OCI-LY3 (cell line): Measurements from ENCODE around the gene MGST3.
"Not testable (repeated sequence)": the region's sequence is repeated elsewhere in the genome, so short reads cannot be mapped to it uniquely, and the experiment has no call there.

Source experiments
- H2AFZ ChIP-seq: fragments of 200-600, 300-600 bp; shearing (Covaris generic); 2 replicates; pipeline ENCODE4 v1.6.0; 2014; ENCODE audit warnings: antibody characterized with exemption, low read depth, low read length
- H3K27ac ChIP-seq: fragments of 200-600, 300-600 bp; sonication (generic); 2 replicates; pipeline ENCODE4 v1.5.1; 2014; ENCODE audit warnings: mild to moderate bottlenecking, low read length, moderate library complexity, mixed read lengths
- H3K27me3 ChIP-seq: fragments of 200-600, 300-600 bp; sonication (generic); 2 replicates; pipeline ENCODE4 v1.6.1; 2014; ENCODE audit warnings: low read depth, low read length, mixed read lengths
- H3K36me3 ChIP-seq: fragments of 200-600, 300-600 bp; sonication (generic); replicated peaks from 2 replicates; pipeline ENCODE3; 2014; ENCODE audit warnings: low read depth, low read length, mixed read lengths
- H3K4me1 ChIP-seq: fragments of 300-600, 200-600 bp; sonication (generic); 2 replicates; pipeline ENCODE4 v1.6.1; 2014; ENCODE audit warnings: low read length, mixed read lengths
- H3K4me2 ChIP-seq: fragments of 200-600, 300-600 bp; sonication (generic); 2 replicates; pipeline ENCODE4 v1.6.1; 2014; ENCODE audit warnings: low read length, mixed read lengths
- H3K4me3 ChIP-seq: fragments of 300-600, 200-600 bp; sonication (generic); 2 replicates; pipeline ENCODE4 v1.5.1; 2014; ENCODE audit warnings: antibody characterized with exemption, mild to moderate bottlenecking, low read length, moderate library complexity
- H3K79me2 ChIP-seq: fragments of 300-600, 200-600 bp; shearing (Covaris generic); 2 replicates; pipeline ENCODE4 v1.6.1; 2014; ENCODE audit warnings: mild to moderate bottlenecking, low read length, mixed read lengths
- H3K9ac ChIP-seq: fragments of 300-600, 200-600 bp; shearing (Covaris generic); 2 replicates; pipeline ENCODE4 v1.6.0; 2014; ENCODE audit warnings: mild to moderate bottlenecking, low read length, moderate library complexity
- H3K9me3 ChIP-seq: fragments of 200-600, 300-600 bp; shearing (Covaris generic); 2 replicates; pipeline ENCODE4 v1.6.1; 2014; ENCODE audit warnings: low read length, mixed read lengths; ENCODE audit not compliant: insufficient read depth
- H4K20me1 ChIP-seq: fragments of 200-600, 300-600 bp; sonication (generic); 2 replicates; pipeline ENCODE4 v1.6.1; 2016; ENCODE audit warnings: low read length, mixed read lengths; ENCODE audit not compliant: insufficient read depth
- EZH2phosphoT487 ChIP-seq: fragments of 200-600 bp; shearing (Covaris generic); IDR thresholded peaks from 2 replicates; pipeline ENCODE4 v1.6.1; 2018; ENCODE audit warnings: antibody characterized with exemption, mixed run types, low read depth
- TF ChIP-seq, protein P1 (sequence below): fragments of 200-600, 300-600 bp; sonication (generic); IDR thresholded peaks from 2 replicates; pipeline ENCODE4 v1.5.1; 2014; ENCODE audit warnings: antibody characterized with exemption, low read length, low read depth

The MGST3 gene

DNA sequence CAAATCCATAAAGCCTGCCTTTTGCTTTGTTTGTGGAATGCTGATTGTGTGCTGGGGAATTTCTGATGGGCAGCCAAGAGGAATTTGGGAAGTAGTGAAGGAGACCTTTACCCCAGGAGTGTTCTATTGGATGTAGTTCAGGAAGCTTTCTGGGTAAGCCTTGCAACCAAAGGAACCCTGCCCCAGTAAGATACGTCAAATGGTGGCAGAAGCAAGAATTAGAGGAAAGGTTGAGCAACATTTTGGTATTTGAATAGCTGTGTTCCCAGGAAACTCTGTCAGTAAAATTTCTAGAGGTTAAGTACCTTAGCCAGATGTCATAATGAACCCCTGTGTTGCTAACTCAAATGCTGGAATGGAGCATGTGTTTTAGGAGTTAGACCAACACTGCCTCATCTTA is 6.4 kb downstream of the MGST3 start:
- peaks cover 43% of the 10 kb centered on the region for H3K4me1 ChIP-seq
- no peak overlapping the region for H3K27ac ChIP-seq
- no peaks in the 10 kb centered on the region for H3K36me3 ChIP-seq
- H3K79me2 ChIP-seq = no peaks in the 10 kb centered on the region
- H3K9me3 ChIP-seq = no peaks in the 10 kb centered on the region
- H3K4me3 ChIP-seq = no peak overlapping the region
- no peak overlapping the region for H2AFZ ChIP-seq
- H4K20me1 ChIP-seq = peaks cover 28% of the 10 kb centered on the region; the same call in 1 of the 2 replicates
- H3K27me3 ChIP-seq = peaks cover 40% of the 10 kb centered on the region
- H3K4me2 ChIP-seq = no peak overlapping the region
- TF ChIP-seq, protein P1, sequence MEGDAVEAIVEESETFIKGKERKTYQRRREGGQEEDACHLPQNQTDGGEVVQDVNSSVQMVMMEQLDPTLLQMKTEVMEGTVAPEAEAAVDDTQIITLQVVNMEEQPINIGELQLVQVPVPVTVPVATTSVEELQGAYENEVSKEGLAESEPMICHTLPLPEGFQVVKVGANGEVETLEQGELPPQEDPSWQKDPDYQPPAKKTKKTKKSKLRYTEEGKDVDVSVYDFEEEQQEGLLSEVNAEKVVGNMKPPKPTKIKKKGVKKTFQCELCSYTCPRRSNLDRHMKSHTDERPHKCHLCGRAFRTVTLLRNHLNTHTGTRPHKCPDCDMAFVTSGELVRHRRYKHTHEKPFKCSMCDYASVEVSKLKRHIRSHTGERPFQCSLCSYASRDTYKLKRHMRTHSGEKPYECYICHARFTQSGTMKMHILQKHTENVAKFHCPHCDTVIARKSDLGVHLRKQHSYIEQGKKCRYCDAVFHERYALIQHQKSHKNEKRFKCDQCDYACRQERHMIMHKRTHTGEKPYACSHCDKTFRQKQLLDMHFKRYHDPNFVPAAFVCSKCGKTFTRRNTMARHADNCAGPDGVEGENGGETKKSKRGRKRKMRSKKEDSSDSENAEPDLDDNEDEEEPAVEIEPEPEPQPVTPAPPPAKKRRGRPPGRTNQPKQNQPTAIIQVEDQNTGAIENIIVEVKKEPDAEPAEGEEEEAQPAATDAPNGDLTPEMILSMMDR = no peak
- no peak for TF ChIP-seq EZH2phosphoT487
- H3K9ac ChIP-seq = no peak overlapping the region

DNA sequence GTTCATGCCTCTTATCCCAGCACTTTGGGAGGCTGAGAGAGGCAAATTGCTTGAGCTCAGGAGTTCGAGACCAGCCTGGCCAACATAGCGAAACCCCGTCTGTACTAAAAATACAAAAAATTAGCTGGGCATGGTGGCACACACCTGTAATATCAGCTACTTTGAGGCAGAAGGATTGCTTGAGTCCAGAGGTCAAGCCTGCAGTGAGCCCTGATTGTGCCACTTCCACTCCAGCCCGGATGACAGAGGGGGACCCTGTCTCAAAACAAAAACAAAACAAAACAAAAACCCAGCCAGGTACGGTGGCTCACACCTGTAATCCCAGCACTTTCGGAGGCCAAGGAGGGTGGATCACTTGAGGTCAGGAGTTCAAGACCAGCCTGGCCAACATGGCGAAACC is 7.2 kb downstream of the MGST3 start:
- H3K4me2 ChIP-seq = not testable (repeated sequence)

DNA sequence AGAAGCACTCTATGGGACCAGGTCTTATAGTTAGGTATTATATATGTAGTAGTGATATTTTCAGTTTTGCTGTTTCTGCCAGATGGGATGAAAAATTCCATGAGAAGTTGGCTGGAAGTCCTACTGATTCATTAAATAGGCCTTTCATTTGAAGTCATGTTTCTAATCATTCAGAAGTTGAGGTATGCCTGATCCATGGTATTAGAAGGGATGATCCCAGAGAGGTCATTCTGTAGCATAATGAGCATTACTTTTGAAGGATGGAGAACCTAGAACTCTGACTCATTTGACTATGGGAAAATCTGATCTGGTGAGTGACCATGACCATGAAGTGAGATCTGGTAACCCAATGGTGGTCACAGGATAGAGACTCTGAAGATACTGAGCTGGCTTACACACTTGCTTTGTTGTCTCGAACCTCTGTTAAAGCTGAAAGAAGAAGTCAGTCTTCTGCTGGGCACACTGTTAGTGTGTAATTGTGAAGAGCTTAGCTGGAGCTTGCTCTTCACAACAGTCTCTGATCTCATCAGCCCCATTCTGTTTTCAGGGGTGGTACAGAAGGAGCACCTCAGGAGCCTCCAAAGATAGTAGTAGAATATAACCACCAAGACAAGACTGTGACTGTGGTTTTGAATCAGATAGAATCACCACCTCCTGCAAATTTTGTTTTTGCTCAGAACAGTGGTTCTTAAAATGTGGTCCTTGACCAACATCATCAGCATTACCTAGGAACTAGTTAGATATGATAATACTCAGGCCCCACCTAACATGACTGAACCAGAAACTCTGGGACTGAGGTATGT is 9.0 kb downstream of the MGST3 start:
- no peak for TF ChIP-seq EZH2phosphoT487
- TF ChIP-seq, protein P1 = no peak
- H3K27me3 ChIP-seq = peaks cover 19% of the 10 kb centered on the region
- no peak overlapping the region for H3K9ac ChIP-seq
- H3K27ac ChIP-seq = no peak overlapping the region
- peaks cover 9% of the 10 kb centered on the region; the same call in 1 of the 2 replicates for H4K20me1 ChIP-seq
- H3K4me1 ChIP-seq = peaks cover 26% of the 10 kb centered on the region
- no peak overlapping the region for H2AFZ ChIP-seq
- no peaks in the 10 kb centered on the region for H3K79me2 ChIP-seq
- H3K4me2 ChIP-seq = no peak overlapping the region
- no peak overlapping the region for H3K4me3 ChIP-seq
- no peaks in the 10 kb centered on the region for H3K9me3 ChIP-seq
- H3K36me3 ChIP-seq = no peaks in the 10 kb centered on the region

More for the DNA sequence above, 7.2 kb downstream of the MGST3 start:
- Histone ChIP-seq H3K4me1 (peaks cover 39% of the 10 kb centered on the region), H4K20me1 (peaks cover 20% of the 10 kb centered on the region; the same call in 1 of the 2 replicates), H3K27me3 (peaks cover 33% of the 10 kb centered on the region)
- not testable (repeated sequence) for H3K79me2 ChIP-seq, H3K27ac ChIP-seq, H3K9ac ChIP-seq, H3K4me3 ChIP-seq, H3K36me3 ChIP-seq, H3K9me3 ChIP-seq, H2AFZ ChIP-seq

DNA sequence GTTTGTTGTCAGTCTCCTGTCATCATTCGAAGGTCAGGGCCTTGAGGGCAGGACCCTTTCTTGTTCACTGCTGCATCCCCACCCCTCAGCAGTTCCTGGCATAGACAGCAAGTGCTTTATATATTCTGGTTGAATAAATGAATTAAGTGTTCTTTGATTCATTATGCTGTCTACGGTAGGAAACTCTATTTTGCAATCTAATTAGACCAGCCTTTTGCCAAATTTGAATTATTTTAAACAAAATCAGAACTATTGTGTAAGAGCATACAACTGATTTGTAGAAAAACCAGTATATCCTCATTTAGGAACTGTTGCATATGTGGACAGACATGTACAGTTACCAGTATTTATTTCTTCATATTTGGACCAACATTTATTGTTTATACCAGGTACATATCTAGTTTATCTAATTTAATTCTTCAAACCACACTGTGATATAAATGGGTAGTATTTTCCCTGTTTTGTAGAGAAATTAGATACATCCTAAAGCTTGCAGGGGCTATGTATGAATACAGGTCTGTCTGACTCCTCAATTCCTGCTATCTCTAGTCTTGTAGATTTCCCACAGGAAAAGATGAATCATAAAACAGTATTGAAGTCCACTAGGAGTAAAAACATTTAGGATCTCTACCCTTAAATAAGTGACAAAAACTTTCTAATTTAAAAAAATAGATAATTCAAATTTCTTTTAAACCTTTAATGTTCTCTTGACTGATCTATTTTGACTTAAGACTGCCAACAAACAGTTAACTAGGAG is 10.4 kb downstream of the MGST3 start:
- no peak overlapping the region for H3K4me2 ChIP-seq
- H3K27me3 ChIP-seq = peaks cover 15% of the 10 kb centered on the region

More for the DNA sequence above, 10.4 kb downstream of the MGST3 start:
- TF ChIP-seq, protein P1 = no peak
- TF ChIP-seq EZH2phosphoT487 = no peak
- Histone ChIP-seq H3K36me3 (no peaks in the 10 kb centered on the region), H4K20me1 (peaks cover 5% of the 10 kb centered on the region; the same call in 1 of the 2 replicates), H3K9me3 (no peaks in the 10 kb centered on the region), H3K9ac (no peak overlapping the region), H3K27ac (no peak overlapping the region), H2AFZ (no peak overlapping the region), H3K4me3 (no peak overlapping the region), H3K4me1 (peaks cover 27% of the 10 kb centered on the region), H3K79me2 (no peaks in the 10 kb centered on the region)
